Nephron progenitor cell (in vitro differentiated cells): ENCODE measurements around the gene TLE3.

Experiments
- DNase-seq: peaks from one replicate; pipeline ENCODE4 v3.0.0; 2021
- H3K27ac Mint-ChIP-seq: 2 replicates; pipeline ENCODE4 v1.8.0; 2021; ENCODE audit warnings: mild to moderate bottlenecking, moderate library complexity, mixed read lengths
- H3K27me3 Mint-ChIP-seq: 2 replicates; pipeline ENCODE4 v1.8.0; 2021; ENCODE audit warnings: mild to moderate bottlenecking, low read depth, mixed read lengths; ENCODE audit not compliant: poor library complexity
- H3K36me3 Mint-ChIP-seq: 2 replicates; pipeline ENCODE4 v1.8.0; 2021; ENCODE audit warnings: low read depth, mixed read lengths
- H3K4me1 Mint-ChIP-seq: 2 replicates; pipeline ENCODE4 v1.8.0; 2021; ENCODE audit warnings: mixed read lengths
- H3K4me3 Mint-ChIP-seq: 2 replicates; pipeline ENCODE4 v1.8.0; 2021; ENCODE audit warnings: mild to moderate bottlenecking, moderate library complexity, mixed read lengths
- H3K9me3 Mint-ChIP-seq: 2 replicates; pipeline ENCODE4 v1.8.0; 2021; ENCODE audit warnings: mild to moderate bottlenecking, moderate library complexity, mixed read lengths
- TF ChIP-seq, protein P1 (sequence below): fragments of 200-600 bp; sonication (generic); IDR thresholded peaks from 2 replicates; pipeline ENCODE4 v1.5.0; 2021; ENCODE audit warnings: antibody characterized with exemption

TLE3 gene

DNA sequence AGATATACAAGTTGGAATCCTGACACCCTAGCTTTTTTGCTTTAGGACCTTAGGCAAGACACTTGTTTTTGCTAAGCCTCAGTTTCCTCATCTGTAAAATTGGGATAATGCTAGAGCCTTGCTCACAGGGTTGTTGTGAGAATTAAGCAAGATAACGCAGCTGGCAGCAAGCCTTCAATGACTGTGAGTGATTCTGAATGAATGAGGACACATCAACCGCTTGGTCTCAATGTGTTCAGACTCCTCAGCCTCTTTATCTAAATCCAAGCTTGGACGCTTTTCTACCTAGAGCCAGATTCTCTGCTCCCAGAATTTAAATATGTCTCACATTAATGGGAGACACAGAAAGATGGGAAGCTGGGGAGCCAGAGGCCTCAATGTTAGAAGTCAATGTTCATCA lies 11.8 kb upstream of the TLE3 start:
- TF ChIP-seq, protein P1, sequence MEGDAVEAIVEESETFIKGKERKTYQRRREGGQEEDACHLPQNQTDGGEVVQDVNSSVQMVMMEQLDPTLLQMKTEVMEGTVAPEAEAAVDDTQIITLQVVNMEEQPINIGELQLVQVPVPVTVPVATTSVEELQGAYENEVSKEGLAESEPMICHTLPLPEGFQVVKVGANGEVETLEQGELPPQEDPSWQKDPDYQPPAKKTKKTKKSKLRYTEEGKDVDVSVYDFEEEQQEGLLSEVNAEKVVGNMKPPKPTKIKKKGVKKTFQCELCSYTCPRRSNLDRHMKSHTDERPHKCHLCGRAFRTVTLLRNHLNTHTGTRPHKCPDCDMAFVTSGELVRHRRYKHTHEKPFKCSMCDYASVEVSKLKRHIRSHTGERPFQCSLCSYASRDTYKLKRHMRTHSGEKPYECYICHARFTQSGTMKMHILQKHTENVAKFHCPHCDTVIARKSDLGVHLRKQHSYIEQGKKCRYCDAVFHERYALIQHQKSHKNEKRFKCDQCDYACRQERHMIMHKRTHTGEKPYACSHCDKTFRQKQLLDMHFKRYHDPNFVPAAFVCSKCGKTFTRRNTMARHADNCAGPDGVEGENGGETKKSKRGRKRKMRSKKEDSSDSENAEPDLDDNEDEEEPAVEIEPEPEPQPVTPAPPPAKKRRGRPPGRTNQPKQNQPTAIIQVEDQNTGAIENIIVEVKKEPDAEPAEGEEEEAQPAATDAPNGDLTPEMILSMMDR: no peak
- DNase-seq: no peak
- Mint-ChIP-seq H3K4me1 (peaks cover 36% of the 10 kb centered on the region), H3K9me3 (no peaks in the 10 kb centered on the region), H3K27ac (no peak overlapping the region), H3K4me3 (no peak overlapping the region), H3K36me3 (no peaks in the 10 kb centered on the region), H3K27me3 (peaks cover 46% of the 10 kb centered on the region)

DNA sequence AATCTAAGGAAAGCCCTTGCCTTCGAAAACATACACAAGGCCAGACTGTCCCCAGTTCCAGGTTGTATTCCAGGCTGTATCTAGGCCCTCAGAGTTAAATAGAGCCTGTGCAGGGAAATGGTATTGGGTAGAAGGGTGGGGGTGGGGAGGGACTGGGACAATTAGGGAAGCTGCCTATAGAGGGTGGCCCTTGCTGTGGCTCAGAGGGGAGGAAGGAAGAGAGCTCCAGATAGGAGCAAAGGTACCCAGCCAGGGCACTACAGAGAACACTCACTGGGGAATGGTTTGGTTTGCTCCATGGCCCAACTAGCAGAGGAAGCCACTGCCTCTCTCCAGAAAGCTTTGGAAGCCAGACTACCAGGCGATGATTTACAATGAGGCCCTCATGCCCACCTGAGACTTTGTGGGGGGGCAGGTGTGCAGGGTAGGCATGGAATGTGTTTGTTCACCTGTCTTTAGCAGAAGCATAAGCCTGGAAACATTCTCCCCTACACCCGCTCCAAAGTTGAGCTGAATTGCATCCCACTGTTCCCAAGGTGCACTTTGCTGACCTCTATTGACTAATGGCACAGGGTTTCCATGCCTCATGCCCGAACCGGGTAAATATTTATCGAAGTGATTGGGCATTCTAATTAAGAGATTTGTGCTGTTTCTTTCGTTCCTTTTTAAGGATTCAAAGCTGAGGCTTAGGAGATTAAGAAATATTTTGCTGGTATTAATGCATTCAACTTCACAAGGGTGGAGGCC lies 6.3 kb upstream of the TLE3 start:
- DNase-seq: no peak
- Mint-ChIP-seq H3K36me3 (no peaks in the 10 kb centered on the region), H3K4me1 (peaks cover 35% of the 10 kb centered on the region), H3K4me3 (no peak overlapping the region), H3K27me3 (peaks cover 52% of the 10 kb centered on the region), H3K27ac (no peak overlapping the region), H3K9me3 (no peaks in the 10 kb centered on the region)
- TF ChIP-seq, protein P1: no peak

GRCh38 chr15:70102827-70103226 lies 5.1 kb upstream of the TLE3 start:
- peaks cover 48% of the 10 kb centered on the region for H3K27me3 Mint-ChIP-seq

DNA sequence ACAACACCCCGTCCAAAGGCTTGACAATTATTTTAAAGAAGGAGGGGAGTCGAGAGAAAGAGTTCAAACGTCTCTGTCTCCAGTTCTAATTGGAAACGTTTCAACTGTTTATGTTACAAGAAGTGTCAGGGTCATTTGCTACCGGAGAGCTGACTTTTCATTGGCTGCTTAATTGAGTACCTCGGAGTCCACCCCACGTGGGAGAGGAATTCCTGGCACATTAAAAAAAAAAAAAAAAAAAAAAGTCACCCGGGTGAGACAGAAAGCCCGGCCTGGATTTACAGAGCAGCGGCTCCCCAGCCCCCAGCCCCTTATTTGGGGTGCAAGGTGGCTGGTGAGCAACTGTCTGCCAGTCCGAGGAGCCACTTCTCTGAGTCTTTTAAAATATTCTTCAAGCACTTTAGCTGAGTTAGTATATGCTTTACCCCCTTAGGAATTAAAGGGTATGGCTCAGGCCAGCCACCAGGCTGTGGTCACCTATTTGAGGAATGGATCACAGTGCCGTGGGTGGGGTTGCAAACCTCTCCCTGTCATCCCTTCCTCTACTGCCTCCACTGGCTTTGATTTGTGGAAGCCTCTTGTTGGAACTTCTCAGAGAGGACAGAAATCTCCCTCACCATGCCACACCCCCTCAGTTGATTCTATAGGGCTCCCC lies 3.9 kb upstream of the TLE3 start:
- no peaks in the 10 kb centered on the region for H3K36me3 Mint-ChIP-seq
- H3K27ac Mint-ChIP-seq: no peak overlapping the region
- H3K4me1 Mint-ChIP-seq: peaks cover 47% of the 10 kb centered on the region
- H3K4me3 Mint-ChIP-seq: peak overlapping the region; percentile 87
- peaks cover 39% of the 10 kb centered on the region for H3K27me3 Mint-ChIP-seq
- DNase-seq: peak; percentile 79
- no peaks in the 10 kb centered on the region for H3K9me3 Mint-ChIP-seq
- TF ChIP-seq, protein P1: no peak

More at GRCh38 chr15:70102827-70103226, 5.1 kb upstream of the TLE3 start:
- H3K4me3 Mint-ChIP-seq: no peak overlapping the region
- peaks cover 43% of the 10 kb centered on the region for H3K4me1 Mint-ChIP-seq
- no peaks in the 10 kb centered on the region for H3K36me3 Mint-ChIP-seq
- DNase-seq: no peak
- TF ChIP-seq, protein P1: no peak
- no peak overlapping the region for H3K27ac Mint-ChIP-seq
- no peaks in the 10 kb centered on the region for H3K9me3 Mint-ChIP-seq

GRCh38 chr15:70100474-70101341 lies 3.0 kb upstream of the TLE3 start:
- Mint-ChIP-seq H3K27ac (no peak overlapping the region), H3K9me3 (no peaks in the 10 kb centered on the region), H3K27me3 (peaks cover 33% of the 10 kb centered on the region), H3K4me3 (peak overlapping the region; percentile 87), H3K4me1 (peaks cover 47% of the 10 kb centered on the region), H3K36me3 (no peaks in the 10 kb centered on the region)
- DNase-seq: peak; percentile 71
- TF ChIP-seq, protein P1: peak; percentile 24
